GM13976 (cell line): ENCODE data around the gene PDZRN3.

ENCODE experiments used
- DNase-seq: peaks from one replicate; pipeline ENCODE4 v3.0.0; 2012; ENCODE audit warnings: low spot score
- in situ Hi-C: fragments of 300-500 bp; cut with MboI; formaldehyde crosslinking; loops from one replicate; pipeline ENCODE4 v1.12.0; 2022; ENCODE audit warnings: low sequenced_read_pairs, mixed read lengths, inconsistent platforms; ENCODE audit not compliant: unreplicated experiment
- TF ChIP-seq, protein P1 (sequence below): IDR thresholded peaks from 2 replicates; pipeline ENCODE4 v1.5.1; 2012; ENCODE audit warnings: borderline replicate concordance, mild to moderate bottlenecking; ENCODE audit not compliant: insufficient read depth; ENCODE audit errors: extremely low read depth, missing control alignments, control extremely low read depth

PDZRN3 gene

DNA sequence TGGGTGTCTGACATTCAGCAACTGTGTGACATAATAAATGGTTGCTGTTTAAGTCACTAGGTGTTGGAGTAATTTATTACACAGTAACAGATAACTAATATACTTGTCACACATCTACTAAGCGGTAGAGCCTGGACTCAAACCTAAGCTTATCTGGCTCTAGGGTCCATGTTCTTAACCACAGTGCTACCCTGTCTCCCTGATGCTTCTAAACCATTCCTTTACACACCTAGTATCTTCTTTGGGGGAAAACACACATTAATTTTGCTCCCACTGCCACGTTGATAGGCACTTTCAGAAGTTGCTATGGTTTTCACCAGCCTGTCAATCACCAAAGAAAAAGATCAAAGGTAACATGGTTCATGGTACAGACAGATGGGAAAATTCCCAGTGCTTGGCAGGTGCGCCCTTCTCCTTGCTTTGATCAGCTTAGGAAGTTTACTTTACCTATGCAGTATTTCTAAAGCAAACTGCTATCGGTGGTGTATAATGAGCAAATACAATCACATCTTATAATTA, 150.8 kb downstream of the PDZRN3 start:
- in situ Hi-C loops, result no loop called here
- no peak for DNase-seq
- TF ChIP-seq, protein P1, sequence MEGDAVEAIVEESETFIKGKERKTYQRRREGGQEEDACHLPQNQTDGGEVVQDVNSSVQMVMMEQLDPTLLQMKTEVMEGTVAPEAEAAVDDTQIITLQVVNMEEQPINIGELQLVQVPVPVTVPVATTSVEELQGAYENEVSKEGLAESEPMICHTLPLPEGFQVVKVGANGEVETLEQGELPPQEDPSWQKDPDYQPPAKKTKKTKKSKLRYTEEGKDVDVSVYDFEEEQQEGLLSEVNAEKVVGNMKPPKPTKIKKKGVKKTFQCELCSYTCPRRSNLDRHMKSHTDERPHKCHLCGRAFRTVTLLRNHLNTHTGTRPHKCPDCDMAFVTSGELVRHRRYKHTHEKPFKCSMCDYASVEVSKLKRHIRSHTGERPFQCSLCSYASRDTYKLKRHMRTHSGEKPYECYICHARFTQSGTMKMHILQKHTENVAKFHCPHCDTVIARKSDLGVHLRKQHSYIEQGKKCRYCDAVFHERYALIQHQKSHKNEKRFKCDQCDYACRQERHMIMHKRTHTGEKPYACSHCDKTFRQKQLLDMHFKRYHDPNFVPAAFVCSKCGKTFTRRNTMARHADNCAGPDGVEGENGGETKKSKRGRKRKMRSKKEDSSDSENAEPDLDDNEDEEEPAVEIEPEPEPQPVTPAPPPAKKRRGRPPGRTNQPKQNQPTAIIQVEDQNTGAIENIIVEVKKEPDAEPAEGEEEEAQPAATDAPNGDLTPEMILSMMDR, result no peak

DNA sequence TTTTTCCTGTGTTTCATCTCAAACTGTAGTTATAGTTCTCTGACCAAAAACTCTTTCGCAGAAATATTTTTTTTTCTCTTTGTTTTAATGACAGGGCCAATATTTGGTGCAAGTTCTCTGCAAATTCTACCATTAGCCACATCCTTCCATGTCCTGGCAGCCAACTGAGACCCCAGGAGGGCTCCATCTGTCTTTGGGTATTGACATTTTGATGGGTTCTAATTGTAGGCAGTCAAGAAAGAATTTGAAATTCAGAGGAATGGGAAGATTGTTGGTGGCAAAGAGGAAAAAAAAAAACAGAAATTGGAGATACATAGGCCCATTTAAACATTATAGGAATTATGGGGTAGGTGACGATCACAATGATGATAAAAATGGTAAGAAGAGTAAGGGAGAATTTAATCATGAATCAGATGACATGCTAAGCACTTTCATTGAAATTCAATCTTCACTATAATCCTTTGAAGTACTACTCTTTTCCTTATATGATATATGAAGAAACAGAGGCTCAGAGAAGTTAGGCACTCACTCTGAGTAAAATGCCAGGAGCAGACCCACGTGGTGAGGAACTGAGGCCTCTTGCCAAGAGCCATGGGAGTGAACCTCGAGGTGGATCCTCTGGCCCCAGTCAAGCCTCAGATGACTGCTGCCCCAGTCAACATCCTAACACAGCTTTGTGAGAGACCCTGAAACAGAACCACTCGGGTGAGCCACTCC, 151.4 kb downstream of the PDZRN3 start:
- TF ChIP-seq, protein P1, result no peak
- in situ Hi-C loops, result no loop called here
- no peak for DNase-seq

- TF ChIP-seq, protein P1, result no peak
- DNase-seq, result no peak
Observed at GRCh38 chr3:73471986-73472787, 152.6 kb downstream of the PDZRN3 start.

DNA sequence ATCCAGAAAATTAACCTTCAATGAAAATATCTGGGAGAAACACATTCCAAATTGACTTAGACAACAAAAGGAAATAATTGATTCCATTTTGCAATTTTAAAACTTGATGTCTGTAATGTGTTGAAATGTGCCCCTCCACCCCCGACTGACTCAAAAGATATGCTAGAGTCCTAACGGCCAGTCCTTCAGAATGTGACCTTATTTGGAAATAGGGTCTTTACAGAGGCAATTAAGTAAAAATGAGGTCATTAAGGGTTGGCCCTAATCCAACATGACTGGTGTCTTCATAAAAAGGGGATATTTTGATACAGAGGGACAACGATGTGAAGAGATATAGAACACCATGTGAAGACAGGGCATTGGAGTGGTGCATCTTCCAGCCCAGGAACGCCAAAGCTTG, 153.9 kb downstream of the PDZRN3 start:
- in situ Hi-C loops, result no loop called here

More at GRCh38 chr3:73471986-73472787, 152.6 kb downstream of the PDZRN3 start:
- in situ Hi-C loops, result no loop called here

GRCh38 chr3:73469331-73469730, 155.4 kb downstream of the PDZRN3 start:
- DNase-seq, result no peak
- TF ChIP-seq, protein P1, result no peak
- in situ Hi-C loops, result no loop called here

More for the DNA sequence above, 153.9 kb downstream of the PDZRN3 start:
- TF ChIP-seq, protein P1, result no peak
- no peak for DNase-seq

GRCh38 chr3:73467211-73467610, 157.5 kb downstream of the PDZRN3 start:
- in situ Hi-C loops, result no loop called here
- no peak for DNase-seq
- TF ChIP-seq, protein P1, result no peak
